H9 (cell line): ENCODE data around the gene FASTK. TPM values are rescaled to one million over a fixed set of nuclear protein-coding genes. Genes with fewer than 3 reads are reported as not detected.
A peak's percentile ranks its signal among the peaks of the same experiment; 100 is the strongest.

Source experiments
- DNase-seq: peaks from one replicate; pipeline ENCODE4 v3.0.0-alpha.2; 2017
- H2AFZ ChIP-seq: one replicate; pipeline ENCODE4 v1.6.1; 2013; ENCODE audit warnings: mild to moderate bottlenecking, low read length, control low read depth, moderate library complexity
- H2AK5ac ChIP-seq: 2 replicates; pipeline ENCODE4 v1.6.1; 2013; ENCODE audit warnings: low read length, control low read depth, mixed read lengths; ENCODE audit not compliant: insufficient read length
- H2BK120ac ChIP-seq: one replicate; pipeline ENCODE4 v1.6.1; 2013; ENCODE audit warnings: low read depth, mild to moderate bottlenecking, low read length, control low read depth, inconsistent platforms; ENCODE audit not compliant: poor library complexity, severe bottlenecking
- H2BK12ac ChIP-seq: 2 replicates; pipeline ENCODE4 v1.6.1; 2013; ENCODE audit warnings: low read length, control low read depth, mixed read lengths, low read depth; ENCODE audit not compliant: insufficient read length
- H2BK15ac ChIP-seq: 2 replicates; pipeline ENCODE4 v1.6.1; 2013; ENCODE audit warnings: low read depth, low read length, control low read depth
- H2BK20ac ChIP-seq: one replicate; pipeline ENCODE4 v1.6.1; 2013; ENCODE audit warnings: low read depth, mild to moderate bottlenecking, low read length, control low read depth, inconsistent platforms; ENCODE audit not compliant: poor library complexity, severe bottlenecking
- H2BK5ac ChIP-seq: 2 replicates; pipeline ENCODE4 v1.6.1; 2013; ENCODE audit warnings: low read length, control low read depth, mixed read lengths; ENCODE audit not compliant: insufficient read length
- H3K14ac ChIP-seq: 2 replicates; pipeline ENCODE4 v1.6.1; 2013; ENCODE audit warnings: low read length, control low read depth; ENCODE audit not compliant: insufficient read depth
- H3K18ac ChIP-seq: 2 replicates; pipeline ENCODE4 v1.6.1; 2013; ENCODE audit warnings: low read depth, mild to moderate bottlenecking, mixed read lengths, low read length, control low read depth; ENCODE audit not compliant: insufficient read length
- H3K23ac ChIP-seq: 2 replicates; pipeline ENCODE4 v1.6.1; 2013; ENCODE audit warnings: low read length, control low read depth, mixed read lengths, low read depth; ENCODE audit not compliant: insufficient read length
- H3K23me2 ChIP-seq: 2 replicates; pipeline ENCODE4 v1.6.1; 2013; ENCODE audit warnings: low read depth, mild to moderate bottlenecking, mixed read lengths, low read length, control low read depth; ENCODE audit not compliant: insufficient read length, poor library complexity, severe bottlenecking
- H3K27ac ChIP-seq: 2 replicates; pipeline ENCODE4 v1.5.1; 2013; ENCODE audit warnings: low read length, control low read depth, mixed read lengths, low read depth; ENCODE audit not compliant: insufficient read length
- H3K27me3 ChIP-seq: 2 replicates; pipeline ENCODE4 v1.6.1; 2013; ENCODE audit warnings: low read length, control low read depth, inconsistent platforms; ENCODE audit not compliant: insufficient read depth
- H3K4ac ChIP-seq: 2 replicates; pipeline ENCODE4 v1.6.1; 2013; ENCODE audit warnings: low read depth, mild to moderate bottlenecking, control low read depth, inconsistent platforms, low read length, moderate library complexity
- H3K4me1 ChIP-seq: 2 replicates; pipeline ENCODE4 v1.6.1; 2013; ENCODE audit warnings: low read length, control low read depth, inconsistent platforms; ENCODE audit not compliant: insufficient read depth
- H3K4me2 ChIP-seq: 2 replicates; pipeline ENCODE4 v1.6.1; 2013; ENCODE audit warnings: low read length, control low read depth, mixed read lengths; ENCODE audit not compliant: insufficient read length, insufficient read depth
- H3K56ac ChIP-seq: 2 replicates; pipeline ENCODE4 v1.6.1; 2013; ENCODE audit warnings: low read depth, mild to moderate bottlenecking, mixed read lengths, low read length, control low read depth; ENCODE audit not compliant: insufficient read length
- H3K79me1 ChIP-seq: 2 replicates; pipeline ENCODE4 v1.6.1; 2013; ENCODE audit warnings: low read depth, mild to moderate bottlenecking, moderate library complexity, low read length, control low read depth, inconsistent platforms; ENCODE audit not compliant: insufficient read depth, poor library complexity, severe bottlenecking
- H3K79me2 ChIP-seq: 2 replicates; pipeline ENCODE4 v1.6.1; 2013; ENCODE audit warnings: low read length, control low read depth, inconsistent platforms; ENCODE audit not compliant: insufficient read depth
- H3K9ac ChIP-seq: 2 replicates; pipeline ENCODE4 v1.6.1; 2013; ENCODE audit warnings: low read length, control low read depth, mixed read lengths; ENCODE audit not compliant: insufficient read length; ENCODE audit errors: extremely low read depth
- H3K9me3 ChIP-seq: one replicate; pipeline ENCODE4 v1.6.1; 2013; ENCODE audit warnings: low read depth, low read length, inconsistent platforms; ENCODE audit not compliant: control insufficient read depth
- H3T11ph ChIP-seq: one replicate; pipeline ENCODE4 v1.6.1; 2013; ENCODE audit warnings: mild to moderate bottlenecking, low read length, control low read depth, inconsistent platforms
- H4K20me1 ChIP-seq: one replicate; pipeline ENCODE4 v1.6.1; 2013; ENCODE audit not compliant: control insufficient read depth, insufficient read length, insufficient read depth
- H4K5ac ChIP-seq: 2 replicates; pipeline ENCODE4 v1.6.1; 2013; ENCODE audit warnings: low read depth, mild to moderate bottlenecking, mixed read lengths, low read length, control low read depth; ENCODE audit not compliant: insufficient read length
- H4K8ac ChIP-seq: replicated peaks from 2 replicates; pipeline ENCODE4 v1.6.1; 2013; ENCODE audit warnings: low read length, control low read depth, mixed read lengths, low read depth; ENCODE audit not compliant: insufficient read length
- H4K91ac ChIP-seq: 2 replicates; pipeline ENCODE4 v1.6.1; 2013; ENCODE audit warnings: low read depth, mild to moderate bottlenecking, moderate library complexity, mixed read lengths, low read length, control low read depth; ENCODE audit not compliant: insufficient read length
- H3K27ac Mint-ChIP-seq, 3 experiments: 2 replicates in 2 of 3; 3 replicates in 1 of 3; pipeline ENCODE4 v1.8.0; 2020 to 2021; ENCODE audit warnings: mixed read lengths in 3 of 3, mild to moderate bottlenecking in 1 of 3, moderate library complexity in 1 of 3
- H3K27me3 Mint-ChIP-seq: 2 replicates; pipeline ENCODE4 v1.8.0; 2021; ENCODE audit warnings: low read depth, mild to moderate bottlenecking, moderate library complexity, mixed read lengths
- H3K36me3 Mint-ChIP-seq, 3 experiments: 2 replicates in 2 of 3; 3 replicates in 1 of 3; pipeline ENCODE4 v1.8.0; 2020 to 2021; ENCODE audit warnings: low read depth in 3 of 3, mixed read lengths in 3 of 3; ENCODE audit not compliant: insufficient read depth in 1 of 3
- H3K4me1 Mint-ChIP-seq, 2 experiments: 2 replicates each; pipeline ENCODE4 v1.8.0; 2020; ENCODE audit warnings: mixed read lengths in 2 of 2
- H3K4me3 Mint-ChIP-seq, 2 experiments: 2 replicates in 1 of 2; 3 replicates in 1 of 2; pipeline ENCODE4 v1.8.0; 2020 to 2021; ENCODE audit warnings: mild to moderate bottlenecking in 2 of 2, mixed read lengths in 2 of 2, moderate library complexity in 1 of 2
- H3K9me3 Mint-ChIP-seq, 2 experiments: 2 replicates in 1 of 2; 3 replicates in 1 of 2; pipeline ENCODE4 v1.8.0; 2020; ENCODE audit warnings: mild to moderate bottlenecking in 2 of 2, mixed read lengths in 2 of 2, moderate library complexity in 1 of 2
- CTCF ChIP-seq: fragments of 200-600 bp; sonication (generic); conservative IDR thresholded peaks from 3 replicates; pipeline ENCODE4 v1.8.0; 2021; ENCODE audit warnings: antibody characterized with exemption, mild to moderate bottlenecking
- WGBS: extraction: QIAGEN DNeasy Blood & Tissue Kit; methylation state at CpG from one replicate; pipeline ENCODE4 v1.1.7; 2013; ENCODE audit warnings: missing lambda C conversion rate, low lambda C conversion rate, mixed read lengths; ENCODE audit not compliant: insufficient read length; ENCODE audit errors: extremely low coverage; 5-methylcytosine and 5-hydroxymethylcytosine counted together
- total RNA-seq: library from RNA; stranded (reverse); gene quantifications from 2 replicates; pipeline ENCODE4 v1.2.1, GENCODE V29; 2021

FASTK gene
- total RNA-seq, 1 experiment from 2014 or later = 57.8 TPM

DNA sequence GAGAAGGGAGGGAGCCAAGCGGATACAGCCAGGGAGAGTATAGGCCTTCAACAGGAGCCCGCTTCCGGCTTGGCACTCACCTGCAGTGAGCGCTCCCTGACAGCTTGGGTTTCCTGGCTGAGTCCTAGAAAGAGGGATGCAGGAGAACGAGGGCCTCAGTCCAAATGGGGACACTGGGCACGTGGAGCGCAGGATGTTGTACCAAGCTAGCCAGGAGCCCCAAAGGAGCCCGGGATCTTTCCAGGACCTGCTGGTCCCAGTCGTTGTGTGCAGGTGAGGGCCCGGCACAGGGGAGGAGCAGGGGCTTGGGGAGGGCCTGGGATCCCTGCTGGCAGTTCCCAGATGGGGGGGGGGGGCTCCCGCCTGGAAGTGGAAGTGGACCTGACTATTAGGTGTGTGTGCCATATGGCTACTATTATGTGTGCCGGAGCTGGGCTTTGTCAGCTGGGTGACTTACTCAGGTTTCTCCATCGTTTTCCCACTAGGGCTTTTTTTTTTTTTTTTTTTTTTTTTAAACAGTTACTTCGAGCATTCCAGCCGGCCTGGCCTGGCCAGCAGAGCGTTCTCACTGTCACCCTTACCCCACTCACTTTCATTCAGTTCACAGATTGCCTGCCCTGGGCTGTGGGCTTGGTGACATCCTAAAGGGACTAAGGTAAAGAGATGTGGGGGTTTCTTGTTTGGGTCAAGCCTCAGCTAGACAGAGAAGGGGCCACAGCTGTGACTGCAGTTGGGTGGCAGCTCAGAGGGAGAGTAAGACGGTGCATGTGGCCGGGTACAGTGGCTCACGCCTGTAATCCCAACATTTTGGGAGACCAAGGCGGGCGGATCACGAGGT lies 9.5 kb upstream of the FASTK start:
- Histone ChIP-seq H3K9ac (no peak overlapping the region), H3K4ac (no peak overlapping the region), H3K56ac (no peak overlapping the region), H2BK5ac (no peak overlapping the region), H3K4me1 (peaks cover 2% of the 10 kb centered on the region; the same call in 1 of the 2 replicates), H2BK12ac (no peak overlapping the region), H2BK15ac (no peak overlapping the region), H3T11ph (no peak overlapping the region), H3K9me3 (no peaks in the 10 kb centered on the region), H3K27ac (no peak overlapping the region), H3K23ac (no peak overlapping the region), H3K27me3 (no peaks in the 10 kb centered on the region; the same call in 1 of the 2 replicates), H2BK20ac (no peak overlapping the region), H3K18ac (no peak overlapping the region), H3K14ac (no peak overlapping the region), H2BK120ac (no peak overlapping the region), H4K91ac (no peak overlapping the region), H2AFZ (no peak overlapping the region), H4K5ac (no peak overlapping the region), H3K4me2 (no peak overlapping the region), H3K23me2 (peaks cover 13% of the 10 kb centered on the region), H3K79me1 (peaks cover 4% of the 10 kb centered on the region), H4K20me1 (no peaks in the 10 kb centered on the region), H3K79me2 (peaks cover 23% of the 10 kb centered on the region), H4K8ac (no peak overlapping the region), H2AK5ac (no peak overlapping the region)
- H3K36me3 Mint-ChIP-seq = peaks cover 0 to 22% (median 3%) of the 10 kb centered on the region in 3 experiments; a peak in 5 of 7 replicates
- H3K9me3 Mint-ChIP-seq = no peaks in the 10 kb centered on the region
- H3K27ac Mint-ChIP-seq = no peak overlapping the region
- H3K4me1 Mint-ChIP-seq = peaks cover 39 to 43% of the 10 kb centered on the region in 2 experiments
- TF ChIP-seq CTCF = no peak
- no peak for DNase-seq
- peaks cover 7% of the 10 kb centered on the region for H3K27me3 Mint-ChIP-seq
- H3K4me3 Mint-ChIP-seq = peak overlapping the region in 1 of 2 experiments; percentile 93; a peak in 2 of 5 replicates
- WGBS = no CpG with 5 or more reads among the region's 22 CpGs
